ENCODE measurements around the gene RASL10A. TPM values are rescaled to one million over a fixed set of nuclear protein-coding genes. Genes with fewer than 3 reads are reported as not detected.

RASL10A gene
- total and polyA plus RNA-seq, 2 donors (not counting 1 experiment from before 2014, with no cell fraction given): not detected

DNA sequence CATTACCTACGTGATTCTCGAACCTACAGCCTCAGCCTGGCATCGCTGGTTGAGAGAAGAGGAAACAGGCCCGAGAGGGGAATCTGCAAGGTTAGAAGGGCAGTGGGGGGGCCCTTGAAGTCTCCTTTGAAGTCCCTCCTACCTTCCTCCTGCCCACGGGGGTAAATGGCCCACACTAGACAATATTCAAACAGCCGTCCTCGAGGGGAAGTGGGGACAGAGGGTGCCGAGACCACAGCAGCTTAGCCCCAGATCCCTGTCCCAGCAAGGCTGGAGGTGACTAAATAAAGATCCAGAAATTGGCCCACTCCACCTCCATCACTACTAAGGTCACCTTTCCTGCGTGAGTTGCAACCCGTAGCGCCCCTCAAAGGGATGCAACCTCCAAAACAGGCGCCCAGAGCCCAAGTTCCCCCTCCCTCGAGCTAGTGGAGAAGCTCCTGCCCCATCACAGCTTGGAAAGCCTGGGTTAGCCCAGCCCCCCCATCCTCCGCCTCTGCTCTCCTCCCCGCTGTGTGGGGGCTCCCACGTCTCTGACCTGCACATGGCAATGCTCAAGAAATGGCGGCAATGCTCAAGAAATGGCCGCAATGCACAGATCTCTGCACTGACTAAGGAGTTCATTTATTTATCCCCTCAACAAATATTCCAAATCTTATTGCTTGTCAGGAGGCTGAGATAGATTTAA lies 788 bp upstream of the RASL10A start:
- TF ChIP-seq, protein P1, sequence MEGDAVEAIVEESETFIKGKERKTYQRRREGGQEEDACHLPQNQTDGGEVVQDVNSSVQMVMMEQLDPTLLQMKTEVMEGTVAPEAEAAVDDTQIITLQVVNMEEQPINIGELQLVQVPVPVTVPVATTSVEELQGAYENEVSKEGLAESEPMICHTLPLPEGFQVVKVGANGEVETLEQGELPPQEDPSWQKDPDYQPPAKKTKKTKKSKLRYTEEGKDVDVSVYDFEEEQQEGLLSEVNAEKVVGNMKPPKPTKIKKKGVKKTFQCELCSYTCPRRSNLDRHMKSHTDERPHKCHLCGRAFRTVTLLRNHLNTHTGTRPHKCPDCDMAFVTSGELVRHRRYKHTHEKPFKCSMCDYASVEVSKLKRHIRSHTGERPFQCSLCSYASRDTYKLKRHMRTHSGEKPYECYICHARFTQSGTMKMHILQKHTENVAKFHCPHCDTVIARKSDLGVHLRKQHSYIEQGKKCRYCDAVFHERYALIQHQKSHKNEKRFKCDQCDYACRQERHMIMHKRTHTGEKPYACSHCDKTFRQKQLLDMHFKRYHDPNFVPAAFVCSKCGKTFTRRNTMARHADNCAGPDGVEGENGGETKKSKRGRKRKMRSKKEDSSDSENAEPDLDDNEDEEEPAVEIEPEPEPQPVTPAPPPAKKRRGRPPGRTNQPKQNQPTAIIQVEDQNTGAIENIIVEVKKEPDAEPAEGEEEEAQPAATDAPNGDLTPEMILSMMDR (conservative IDR thresholded peaks at IDR 0.05 in 1 of 2, IDR thresholded peaks at IDR 0.05 in 1 of 2; ENCODE audit: low read depth in 1 of 2, low read length in 2 of 2): no peak
- peak; percentile 72 for TF ChIP-seq EZH2 (IDR thresholded peaks at IDR 0.05; ENCODE audit: low read length, missing control alignments)
- H4K20me1 ChIP-seq (ENCODE audit: control insufficient read depth, extremely low read depth, insufficient read depth, low read length): no peaks in the 10 kb centered on the region
- H3K36me3 ChIP-seq (ENCODE audit: control insufficient read depth, insufficient read depth, low read length): peaks cover 6% of the 10 kb centered on the region
- no peak overlapping the region for H3K9ac ChIP-seq (ENCODE audit: insufficient read depth, low read length)
- no peaks in the 10 kb centered on the region for H3K79me2 ChIP-seq (ENCODE audit: control insufficient read depth, insufficient read depth, low read length)
- no peak overlapping the region for H3K4me2 ChIP-seq (ENCODE audit: extremely low read depth, insufficient read depth, low read length)
- no peak overlapping the region for H2AFZ ChIP-seq (ENCODE audit: low read length)
- no peaks in the 10 kb centered on the region for H3K9me3 ChIP-seq (ENCODE audit: control insufficient read depth, insufficient read depth, low read depth, low read length)
- no peak overlapping the region for H3K27ac ChIP-seq (ENCODE audit: insufficient read depth, low read length)
- DNase-seq (ENCODE audit: low read depth in 2 of 2): no peak
- H3K27me3 ChIP-seq (ENCODE audit: control insufficient read depth, insufficient read depth, low read length): peaks cover 34% of the 10 kb centered on the region
- no peak overlapping the region for H3K4me3 ChIP-seq (replicated peaks in 1 of 4; ENCODE audit: control extremely low read depth in 1 of 4, insufficient read depth in 1 of 4, low read depth in 3 of 4, low read length in 4 of 4)
- H3K4me1 ChIP-seq (ENCODE audit: control insufficient read depth, extremely low read depth, insufficient read depth, low read length): peaks cover 3% of the 10 kb centered on the region

DNA sequence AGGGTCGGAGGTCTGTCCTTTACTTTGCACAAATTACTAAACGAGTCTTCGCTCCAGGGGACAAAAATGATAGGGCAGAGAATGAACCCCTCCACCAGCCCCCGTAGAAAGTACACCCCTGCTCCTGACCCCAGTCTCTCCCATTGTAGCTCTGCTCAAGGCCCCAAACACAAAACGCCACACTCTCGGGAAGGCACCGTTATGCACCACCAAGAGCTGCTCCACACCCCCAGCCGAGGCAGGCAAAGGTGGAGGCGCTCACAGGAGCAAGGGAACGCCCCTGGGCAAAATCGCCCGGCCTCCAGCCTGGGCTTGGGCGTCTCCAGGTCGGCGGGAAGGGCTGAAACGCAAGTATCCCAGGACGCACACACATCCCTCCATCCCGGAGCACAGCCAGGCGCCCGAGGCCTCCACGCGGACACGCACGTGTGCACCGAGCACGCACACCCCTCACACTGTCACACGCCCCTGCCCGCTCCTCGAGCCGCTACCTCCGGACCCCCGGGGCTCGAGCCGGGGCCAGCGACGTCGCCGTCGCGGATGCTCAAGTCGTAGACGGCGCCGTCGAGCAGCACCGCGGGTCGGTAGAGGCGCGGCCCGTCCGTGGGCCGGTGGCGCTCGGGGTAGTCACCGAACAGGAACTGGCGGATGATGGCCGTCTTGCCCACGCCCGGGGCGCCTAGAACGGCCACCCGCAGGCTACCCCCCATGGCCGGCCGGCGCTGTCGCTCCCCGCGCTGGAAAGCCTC lies 786 bp downstream of the RASL10A start:
- H3K9ac ChIP-seq (ENCODE audit: insufficient read depth, low read length): no peak overlapping the region
- H3K4me1 ChIP-seq (ENCODE audit: control insufficient read depth, extremely low read depth, insufficient read depth, low read length): peaks cover 9% of the 10 kb centered on the region
- TF ChIP-seq, protein P1 (conservative IDR thresholded peaks at IDR 0.05 in 1 of 2, IDR thresholded peaks at IDR 0.05 in 1 of 2; ENCODE audit: low read depth in 1 of 2, low read length in 2 of 2): no peak
- peak; percentile 88 for TF ChIP-seq EZH2 (IDR thresholded peaks at IDR 0.05; ENCODE audit: low read length, missing control alignments)
- peaks cover 2% of the 10 kb centered on the region for H3K79me2 ChIP-seq (ENCODE audit: control insufficient read depth, insufficient read depth, low read length)
- H4K20me1 ChIP-seq (ENCODE audit: control insufficient read depth, extremely low read depth, insufficient read depth, low read length): no peaks in the 10 kb centered on the region
- no peak for DNase-seq (ENCODE audit: low read depth in 2 of 2)
- H2AFZ ChIP-seq (ENCODE audit: low read length): no peak overlapping the region
- H3K36me3 ChIP-seq (ENCODE audit: control insufficient read depth, insufficient read depth, low read length): peaks cover 8% of the 10 kb centered on the region
- no peak overlapping the region for H3K4me2 ChIP-seq (ENCODE audit: extremely low read depth, insufficient read depth, low read length)
- no peak overlapping the region for H3K27ac ChIP-seq (ENCODE audit: insufficient read depth, low read length)
- H3K9me3 ChIP-seq (ENCODE audit: control insufficient read depth, insufficient read depth, low read depth, low read length): no peaks in the 10 kb centered on the region
- no peak overlapping the region for H3K4me3 ChIP-seq (replicated peaks in 1 of 4; ENCODE audit: control extremely low read depth in 1 of 4, insufficient read depth in 1 of 4, low read depth in 3 of 4, low read length in 4 of 4)
- H3K27me3 ChIP-seq (ENCODE audit: control insufficient read depth, insufficient read depth, low read length): peaks cover 34% of the 10 kb centered on the region

DNA sequence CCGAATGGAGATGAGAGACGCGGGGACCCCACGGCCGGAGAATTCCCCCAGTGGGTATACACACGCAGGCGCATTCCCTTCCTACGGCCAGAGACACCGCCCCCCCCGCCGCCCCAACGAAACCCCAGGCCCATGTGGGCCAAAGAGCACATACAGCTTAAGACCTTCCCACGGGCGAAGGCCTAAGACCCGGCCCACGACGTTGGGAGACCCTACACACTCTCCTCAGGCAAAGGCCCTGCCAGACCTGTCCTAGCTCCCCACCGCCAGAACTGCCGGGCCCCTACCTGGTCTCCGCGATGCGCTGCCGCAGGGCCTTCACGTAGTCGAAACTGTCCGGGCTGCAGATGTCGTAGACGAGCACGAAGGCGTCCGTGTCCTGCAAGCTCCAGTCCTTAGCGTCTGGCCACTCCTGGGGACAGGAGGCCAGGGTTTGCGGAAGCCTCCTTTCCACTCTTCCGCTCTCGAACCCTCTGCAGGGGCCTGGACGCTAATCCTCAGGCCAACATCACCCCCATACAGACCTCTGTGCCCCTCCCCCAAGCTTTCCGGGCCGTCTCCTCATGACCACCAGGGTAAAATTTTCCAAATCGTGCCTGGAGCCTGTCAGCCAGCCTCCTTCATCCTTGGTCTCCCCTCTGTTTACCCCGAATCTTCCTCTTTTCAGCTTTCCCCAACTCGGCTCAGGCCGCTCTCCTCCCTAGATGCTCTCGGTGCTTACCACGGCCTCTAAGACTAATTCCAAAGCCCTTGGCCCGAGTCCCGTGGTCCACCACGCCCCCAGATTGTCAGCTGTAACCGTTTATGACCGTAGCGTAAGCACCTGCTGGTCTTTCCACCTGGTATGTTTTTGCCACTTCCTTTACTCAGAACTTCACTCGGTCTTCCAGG lies 1.7 kb downstream of the RASL10A start:
- TF ChIP-seq EZH2 (IDR thresholded peaks at IDR 0.05; ENCODE audit: low read length, missing control alignments): peak; percentile 14
- TF ChIP-seq, protein P1 (conservative IDR thresholded peaks at IDR 0.05 in 1 of 2, IDR thresholded peaks at IDR 0.05 in 1 of 2; ENCODE audit: low read depth in 1 of 2, low read length in 2 of 2): no peak
- H3K4me3 ChIP-seq (replicated peaks in 1 of 4; ENCODE audit: control extremely low read depth in 1 of 4, insufficient read depth in 1 of 4, low read depth in 3 of 4, low read length in 4 of 4): no peak overlapping the region
- H3K27me3 ChIP-seq (ENCODE audit: control insufficient read depth, insufficient read depth, low read length): peaks cover 34% of the 10 kb centered on the region
- no peak overlapping the region for H2AFZ ChIP-seq (ENCODE audit: low read length)
- no peaks in the 10 kb centered on the region for H4K20me1 ChIP-seq (ENCODE audit: control insufficient read depth, extremely low read depth, insufficient read depth, low read length)
- no peak overlapping the region for H3K27ac ChIP-seq (ENCODE audit: insufficient read depth, low read length)
- no peaks in the 10 kb centered on the region for H3K9me3 ChIP-seq (ENCODE audit: control insufficient read depth, insufficient read depth, low read depth, low read length)
- peaks cover 8% of the 10 kb centered on the region for H3K36me3 ChIP-seq (ENCODE audit: control insufficient read depth, insufficient read depth, low read length)
- no peak for DNase-seq (ENCODE audit: low read depth in 2 of 2)
- peaks cover 10% of the 10 kb centered on the region for H3K4me1 ChIP-seq (ENCODE audit: control insufficient read depth, extremely low read depth, insufficient read depth, low read length)
- H3K79me2 ChIP-seq (ENCODE audit: control insufficient read depth, insufficient read depth, low read length): peaks cover 4% of the 10 kb centered on the region
- no peak overlapping the region for H3K4me2 ChIP-seq (ENCODE audit: extremely low read depth, insufficient read depth, low read length)
- H3K9ac ChIP-seq (ENCODE audit: insufficient read depth, low read length): no peak overlapping the region

Measured in fibroblast of lung (primary cell).